BE2C (cell line): Measurements from ENCODE around the gene FALEC.

Experiments used
- DNase-seq: peaks from one replicate; pipeline ENCODE4 v3.0.0-alpha.2; 2020
- H3K27me3 ChIP-seq: fragments of 250-450 bp; sonication (Bioruptor Pico); 2 replicates; pipeline ENCODE4 v1.5.1; 2020; ENCODE audit warnings: mild to moderate bottlenecking
- H3K36me3 ChIP-seq: fragments of 250-450 bp; sonication (Bioruptor Pico); 2 replicates; pipeline ENCODE4 v1.5.1; 2020; ENCODE audit warnings: mild to moderate bottlenecking
- H3K4me1 ChIP-seq: fragments of 250-450 bp; sonication (Bioruptor Pico); 2 replicates; pipeline ENCODE4 v1.5.1; 2020
- H3K4me3 ChIP-seq: 2 replicates; pipeline ENCODE4 v1.5.1; 2011; ENCODE audit warnings: low read depth, low read length
- H3K9me3 ChIP-seq: fragments of 250-450 bp; sonication (Bioruptor Pico); 2 replicates; pipeline ENCODE4 v1.5.1; 2020
- CTCF ChIP-seq: IDR thresholded peaks from 2 replicates; pipeline ENCODE4 v1.5.1; 2012; ENCODE audit warnings: mild to moderate bottlenecking, low read depth, low read length

FALEC gene

DNA sequence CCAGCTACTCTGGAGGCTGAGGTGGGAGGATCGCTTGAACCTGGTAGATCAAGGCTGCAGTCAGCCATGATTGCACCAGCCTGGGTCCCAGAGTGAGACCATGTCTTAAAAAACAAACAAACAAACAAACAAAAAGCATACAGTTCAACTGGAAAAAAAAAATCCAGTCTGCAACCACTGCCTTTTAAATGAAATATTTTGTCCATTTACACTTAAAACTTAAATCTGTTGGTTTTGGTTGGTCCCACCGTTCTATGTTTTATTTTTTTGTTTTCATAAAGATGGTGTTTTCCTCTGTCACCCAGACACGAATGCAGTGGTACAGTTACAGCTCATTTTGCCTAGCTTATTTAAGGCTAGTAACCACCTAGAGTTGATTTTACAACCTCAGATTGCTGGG lies 9.8 kb downstream of the FALEC start:
- Histone ChIP-seq H3K4me3 (no peak overlapping the region), H3K36me3 (no peaks in the 10 kb centered on the region), H3K27me3 (no peaks in the 10 kb centered on the region), H3K9me3 (no peaks in the 10 kb centered on the region), H3K4me1 (no peaks in the 10 kb centered on the region)
- TF ChIP-seq CTCF, result no peak
- no peak for DNase-seq

- DNase-seq, result no peak
- H3K27me3 ChIP-seq, result no peaks in the 10 kb centered on the region
- H3K4me1 ChIP-seq, result no peaks in the 10 kb centered on the region
- no peak for TF ChIP-seq CTCF
- H3K9me3 ChIP-seq, result no peaks in the 10 kb centered on the region
- H3K36me3 ChIP-seq, result no peaks in the 10 kb centered on the region
- H3K4me3 ChIP-seq, result no peak overlapping the region
These were observed 12.6 kb downstream of the FALEC start for GRCh38 chr1:150528196-150528595.

GRCh38 chr1:150529017-150529416 lies 13.5 kb downstream of the FALEC start:
- no peaks in the 10 kb centered on the region for H3K9me3 ChIP-seq
- no peak for TF ChIP-seq CTCF
- no peaks in the 10 kb centered on the region for H3K27me3 ChIP-seq
- no peaks in the 10 kb centered on the region for H3K36me3 ChIP-seq
- H3K4me3 ChIP-seq, result no peak overlapping the region
- no peak for DNase-seq
- H3K4me1 ChIP-seq, result no peaks in the 10 kb centered on the region

DNA sequence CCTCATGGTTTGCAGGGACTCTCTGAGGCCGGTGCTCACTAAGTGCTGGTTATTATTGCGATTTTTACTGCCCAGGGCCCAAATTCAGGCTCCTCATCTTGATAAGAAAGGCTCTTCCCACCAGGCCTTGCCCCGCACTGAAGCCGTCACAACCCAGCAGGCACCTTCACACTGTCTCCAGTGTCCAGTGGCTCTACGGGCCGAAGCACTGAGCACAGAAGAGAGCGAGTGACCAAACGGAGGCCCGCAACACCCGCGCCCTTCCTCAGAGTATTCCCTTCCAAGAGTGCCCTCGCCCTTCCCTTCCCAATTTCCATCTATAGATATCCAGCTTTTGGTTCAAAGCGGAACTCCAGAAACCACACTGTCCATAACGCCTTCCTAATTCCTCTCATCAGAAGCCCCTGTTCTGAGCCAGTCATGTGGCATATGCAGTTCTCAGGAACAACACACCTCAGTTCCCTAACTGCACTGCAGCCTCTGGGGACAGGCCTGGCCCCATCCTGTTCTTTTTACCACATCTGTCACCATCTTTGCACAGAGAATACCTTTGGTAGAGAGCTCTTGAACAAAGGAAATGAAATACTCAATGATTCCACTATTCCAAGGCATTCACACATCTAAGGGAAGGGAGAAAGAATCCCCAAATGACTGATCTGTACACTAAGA lies 15.1 kb downstream of the FALEC start:
- DNase-seq, result no peak
- Histone ChIP-seq H3K36me3 (no peaks in the 10 kb centered on the region), H3K9me3 (no peaks in the 10 kb centered on the region), H3K4me1 (no peaks in the 10 kb centered on the region), H3K4me3 (no peak overlapping the region), H3K27me3 (no peaks in the 10 kb centered on the region)
- TF ChIP-seq CTCF, result no peak

DNA sequence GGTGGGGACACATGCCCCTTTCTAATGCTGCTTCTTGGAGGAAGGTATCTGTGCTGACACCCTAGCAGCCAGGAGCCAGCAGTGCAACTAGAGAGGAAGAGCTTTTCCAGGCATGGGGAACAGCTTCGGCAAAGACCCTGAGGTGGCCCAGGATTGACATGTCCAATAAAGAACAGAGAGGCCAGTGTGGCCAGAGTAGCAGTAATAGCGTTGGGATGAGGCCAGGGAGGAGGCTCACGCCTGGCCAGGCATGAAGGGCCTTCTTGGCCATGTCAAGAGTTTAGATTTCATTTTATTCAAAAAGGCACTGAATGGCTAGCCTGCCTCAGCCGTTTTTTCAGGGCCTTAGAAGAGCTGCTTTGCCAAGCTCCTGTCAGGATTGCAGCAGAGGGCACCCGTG lies 17.3 kb downstream of the FALEC start:
- Histone ChIP-seq H3K4me3 (no peak overlapping the region), H3K27me3 (no peaks in the 10 kb centered on the region), H3K36me3 (no peaks in the 10 kb centered on the region), H3K4me1 (no peaks in the 10 kb centered on the region), H3K9me3 (no peaks in the 10 kb centered on the region)
- DNase-seq, result no peak
- TF ChIP-seq CTCF, result no peak

GRCh38 chr1:150534002-150534401 lies 18.4 kb downstream of the FALEC start:
- Histone ChIP-seq H3K4me3 (no peak overlapping the region), H3K27me3 (no peaks in the 10 kb centered on the region), H3K4me1 (no peaks in the 10 kb centered on the region), H3K36me3 (no peaks in the 10 kb centered on the region), H3K9me3 (no peaks in the 10 kb centered on the region)
- TF ChIP-seq CTCF, result no peak
- DNase-seq, result no peak
